PC-3 (cell line): ENCODE data around the gene PFKL. TPM values are rescaled to one million over a fixed set of nuclear protein-coding genes. Genes with fewer than 3 reads are reported as not detected.

ENCODE experiments used
- ATAC-seq: fragments of 200-7000 bp; cut with Tn5 transposase; 2 replicates; pipeline ENCODE4 v1.9.1; 2020; ENCODE audit warnings: mild to moderate bottlenecking, moderate library complexity
- BruUV-seq: library from RNA; stranded (reverse); fragments of 400-500 nt; replicated peaks from 2 replicates; lab custom pipeline; 2021; lab: Mats Ljungman, UMichigan
- CTCF ChIA-PET: fragments of 300-600 bp; sonication (Branson Sonifier 250); formaldehyde crosslinking; loops from one replicate; lab custom pipeline; 2022; ENCODE audit warnings: antibody characterized with exemption; lab: Charles Lee
- POLR2A ChIA-PET: fragments of 300-600 bp; sonication (Branson Sonifier 250); formaldehyde crosslinking; loops from one replicate; lab custom pipeline; 2022; ENCODE audit warnings: antibody characterized with exemption; ENCODE audit not compliant: unreplicated experiment; lab: Charles Lee
- DNase-seq: peaks from one replicate; pipeline ENCODE4 v3.0.0-alpha.2; 2015
- H2AFZ ChIP-seq: fragments of 300-600 bp; sonication (generic); 2 replicates; pipeline ENCODE4 v1.6.0; 2016; ENCODE audit warnings: antibody characterized with exemption, low read length
- H3F3A ChIP-seq: fragments of 300-600 bp; sonication (generic); one replicate; pipeline ENCODE4 v1.6.0; 2017; ENCODE audit warnings: antibody characterized with exemption, low read length, control low read depth, mild to moderate bottlenecking; ENCODE audit not compliant: unreplicated experiment
- H3K27ac ChIP-seq: fragments of 300-600 bp; sonication (generic); 2 replicates; pipeline ENCODE4 v1.5.1; 2016; ENCODE audit warnings: mild to moderate bottlenecking, low read length
- H3K27me3 ChIP-seq: fragments of 300-600 bp; sonication (generic); 2 replicates; pipeline ENCODE4 v1.6.1; 2016; ENCODE audit warnings: low read length, mixed read lengths
- H3K36me3 ChIP-seq: fragments of 300-600 bp; sonication (generic); 2 replicates; pipeline ENCODE4 v1.6.1; 2016; ENCODE audit warnings: low read depth, mixed run types, low read length, mixed read lengths
- H3K4me1 ChIP-seq: fragments of 300-600 bp; sonication (generic); 2 replicates; pipeline ENCODE4 v1.5.1; 2016; ENCODE audit warnings: low read length; ENCODE audit not compliant: insufficient read depth
- H3K4me2 ChIP-seq: fragments of 300-600 bp; sonication (generic); 2 replicates; pipeline ENCODE4 v1.6.0; 2016; ENCODE audit warnings: low read length
- H3K4me3 ChIP-seq: fragments of 300-600 bp; sonication (generic); 2 replicates; pipeline ENCODE4 v1.5.1; 2016; ENCODE audit warnings: mild to moderate bottlenecking, low read length, mixed read lengths
- H3K79me2 ChIP-seq: fragments of 300-600 bp; sonication (generic); 2 replicates; pipeline ENCODE4 v1.6.1; 2017; ENCODE audit warnings: low read length, mixed read lengths
- H3K9ac ChIP-seq: fragments of 300-600 bp; sonication (generic); 2 replicates; pipeline ENCODE4 v1.6.0; 2016; ENCODE audit warnings: mild to moderate bottlenecking, low read length
- H3K9me2 ChIP-seq: fragments of 300-600 bp; sonication (generic); replicated peaks from 2 replicates; pipeline ENCODE4 v1.6.1; 2016; ENCODE audit warnings: mixed run types, low read length, mixed read lengths
- H3K9me3 ChIP-seq: fragments of 300-600 bp; sonication (generic); 2 replicates; pipeline ENCODE4 v1.6.1; 2016; ENCODE audit warnings: low read length, mixed read lengths
- H4K20me1 ChIP-seq: fragments of 300-600 bp; sonication (generic); 2 replicates; pipeline ENCODE4 v1.6.1; 2016; ENCODE audit warnings: low read length, mixed read lengths
- EZH2 ChIP-seq: fragments of 300-600 bp; sonication (generic); IDR thresholded peaks from one replicate; pipeline ENCODE4 v1.6.1; 2017; ENCODE audit warnings: antibody characterized with exemption, mild to moderate bottlenecking, low read length; ENCODE audit not compliant: unreplicated experiment
- EZH2phosphoT487 ChIP-seq: fragments of 300-600 bp; sonication (generic); IDR thresholded peaks from 2 replicates; pipeline ENCODE4 v1.6.1; 2018; ENCODE audit warnings: mild to moderate bottlenecking, antibody characterized with exemption, low read length, borderline replicate concordance
- intact Hi-C: fragments of 100-400 bp; cut with micrococcal nuclease; formaldehyde crosslinking; loops from 2 replicates; pipeline ENCODE4 v1.9.0; 2023
- total RNA-seq: library from RNA; depleted of rRNA; stranded (reverse); fragments of >200 nt; gene quantifications from 2 replicates; pipeline ENCODE4 v1.2.3, GENCODE V29; 2014
- TF ChIP-seq, protein P1 (sequence below): fragments of 300-600 bp; sonication (generic); conservative IDR thresholded peaks from 2 replicates; pipeline ENCODE4 v1.5.1; 2017; ENCODE audit warnings: antibody characterized with exemption, low read depth, mild to moderate bottlenecking, low read length

The PFKL gene
- total RNA-seq, 1 experiment from 2014 or later, result 223 TPM

DNA sequence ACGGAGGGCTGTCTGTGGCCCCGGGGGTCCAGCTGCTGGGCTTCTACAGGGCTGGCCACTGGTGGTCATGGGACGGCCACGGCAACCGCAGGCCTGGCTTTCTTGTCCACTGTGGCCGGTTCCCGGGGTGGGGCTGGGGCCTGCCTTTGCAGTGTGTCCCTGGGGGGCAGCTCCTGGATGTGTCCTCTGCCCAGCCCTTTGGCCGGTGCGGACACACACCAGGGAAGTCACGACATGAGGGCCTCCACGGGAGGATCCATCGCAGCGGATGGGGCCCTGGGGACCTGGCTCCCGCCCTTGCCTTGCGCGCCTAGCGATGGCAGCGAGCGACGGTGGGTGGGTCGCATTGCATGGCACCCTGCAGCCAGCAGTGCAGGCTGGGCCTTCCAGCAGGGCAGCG lies 18.0 kb downstream of the PFKL start:
- ChIA-PET CTCF (no interaction called here), POLR2A (no interaction called here)
- no peak for ATAC-seq
- Histone ChIP-seq H3F3A (no peaks in the 10 kb centered on the region), H3K9me2 (no peaks in the 10 kb centered on the region), H2AFZ (no peak overlapping the region), H3K4me2 (no peak overlapping the region), H3K9ac (no peak overlapping the region), H3K27me3 (no peaks in the 10 kb centered on the region), H3K36me3 (peaks cover 12% of the 10 kb centered on the region; the same call in 1 of the 2 replicates), H3K9me3 (no peaks in the 10 kb centered on the region), H3K27ac (no peak overlapping the region), H3K4me1 (no peaks in the 10 kb centered on the region), H3K79me2 (no peaks in the 10 kb centered on the region), H3K4me3 (no peak overlapping the region), H4K20me1 (no peaks in the 10 kb centered on the region)
- BruUV-seq, result no TSS peak
- intact Hi-C loops, result no loop called here
- DNase-seq, result no peak
- TF ChIP-seq EZH2phosphoT487 (no peak), EZH2 (no peak)
- TF ChIP-seq, protein P1, sequence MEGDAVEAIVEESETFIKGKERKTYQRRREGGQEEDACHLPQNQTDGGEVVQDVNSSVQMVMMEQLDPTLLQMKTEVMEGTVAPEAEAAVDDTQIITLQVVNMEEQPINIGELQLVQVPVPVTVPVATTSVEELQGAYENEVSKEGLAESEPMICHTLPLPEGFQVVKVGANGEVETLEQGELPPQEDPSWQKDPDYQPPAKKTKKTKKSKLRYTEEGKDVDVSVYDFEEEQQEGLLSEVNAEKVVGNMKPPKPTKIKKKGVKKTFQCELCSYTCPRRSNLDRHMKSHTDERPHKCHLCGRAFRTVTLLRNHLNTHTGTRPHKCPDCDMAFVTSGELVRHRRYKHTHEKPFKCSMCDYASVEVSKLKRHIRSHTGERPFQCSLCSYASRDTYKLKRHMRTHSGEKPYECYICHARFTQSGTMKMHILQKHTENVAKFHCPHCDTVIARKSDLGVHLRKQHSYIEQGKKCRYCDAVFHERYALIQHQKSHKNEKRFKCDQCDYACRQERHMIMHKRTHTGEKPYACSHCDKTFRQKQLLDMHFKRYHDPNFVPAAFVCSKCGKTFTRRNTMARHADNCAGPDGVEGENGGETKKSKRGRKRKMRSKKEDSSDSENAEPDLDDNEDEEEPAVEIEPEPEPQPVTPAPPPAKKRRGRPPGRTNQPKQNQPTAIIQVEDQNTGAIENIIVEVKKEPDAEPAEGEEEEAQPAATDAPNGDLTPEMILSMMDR, result no peak

- no peak overlapping the region for H2AFZ ChIP-seq
- no peak overlapping the region for H3K4me3 ChIP-seq
- ATAC-seq (no peak), DNase-seq (no peak)
- no TSS peak for BruUV-seq
- H3F3A ChIP-seq, result no peaks in the 10 kb centered on the region
- no peaks in the 10 kb centered on the region for H3K9me2 ChIP-seq
- no peaks in the 10 kb centered on the region for H3K79me2 ChIP-seq
- TF ChIP-seq EZH2 (no peak), EZH2phosphoT487 (no peak)
- TF ChIP-seq, protein P1, result no peak
- CTCF ChIA-PET, result no interaction called here
- POLR2A ChIA-PET, result no interaction called here
- H3K27ac ChIP-seq, result no peak overlapping the region
- no peaks in the 10 kb centered on the region for H3K4me1 ChIP-seq
- H4K20me1 ChIP-seq, result no peaks in the 10 kb centered on the region
- no peak overlapping the region for H3K4me2 ChIP-seq
- no peak overlapping the region for H3K9ac ChIP-seq
- H3K27me3 ChIP-seq, result no peaks in the 10 kb centered on the region
- intact Hi-C loops, result no loop called here
- peaks cover 10% of the 10 kb centered on the region; the same call in 1 of the 2 replicates for H3K36me3 ChIP-seq
- H3K9me3 ChIP-seq, result no peaks in the 10 kb centered on the region
Measured at GRCh38 chr21:44318489-44319285, 18.8 kb downstream of the PFKL start.
